H1 (cell line): ENCODE results near the gene BHMT. TPM values are rescaled to one million over a fixed set of nuclear protein-coding genes. Genes with fewer than 3 reads are reported as not detected.

ENCODE experiments used
- CTCF ChIA-PET: fragments of 300-600 bp; sonication (Branson Sonifier 250); formaldehyde crosslinking; loops from one replicate; lab custom pipeline; 2021; ENCODE audit not compliant: partially characterized antibody; lab: Charles Lee
- POLR2A ChIA-PET: fragments of 300-600 bp; sonication (Branson Sonifier 250); formaldehyde crosslinking; loops from one replicate; lab custom pipeline; 2021; ENCODE audit warnings: inconsistent platforms; ENCODE audit not compliant: partially characterized antibody; lab: Charles Lee
- DNase-seq, 2 experiments: peaks; one replicate each; pipeline versions ENCODE4 v3.0.0 to v3.0.0-alpha.2; 2010 to 2022; ENCODE audit warnings: low spot score in 2 of 2, low read depth in 1 of 2, mixed read lengths in 1 of 2
- FAIRE-seq: peaks from 2 replicates; lab custom pipeline; 2011; peaks lifted over from hg19 to GRCh38; lab: Jason Lieb, UNC
- H2AFZ ChIP-seq: 2 replicates; pipeline ENCODE4 v1.8.1; 2012; ENCODE audit warnings: low read length, inconsistent platforms
- H2AK5ac ChIP-seq: 2 replicates; pipeline ENCODE4 v1.6.1; 2013; ENCODE audit warnings: low read depth, low read length
- H2BK120ac ChIP-seq: replicated peaks from 2 replicates; pipeline ENCODE3; 2013; ENCODE audit warnings: low read depth, low read length, inconsistent platforms
- H2BK12ac ChIP-seq: 2 replicates; pipeline ENCODE4 v1.6.1; 2013; ENCODE audit warnings: low read depth, low read length
- H2BK15ac ChIP-seq: 2 replicates; pipeline ENCODE4 v1.6.1; 2013; ENCODE audit warnings: low read length
- H2BK20ac ChIP-seq: 2 replicates; pipeline ENCODE4 v1.6.1; 2013; ENCODE audit warnings: low read length
- H2BK5ac ChIP-seq: 2 replicates; pipeline ENCODE4 v1.6.1; 2013; ENCODE audit warnings: low read depth, low read length
- H3K14ac ChIP-seq: 2 replicates; pipeline ENCODE4 v1.6.1; 2013; ENCODE audit warnings: inconsistent platforms; ENCODE audit not compliant: insufficient read length
- H3K18ac ChIP-seq: 2 replicates; pipeline ENCODE4 v1.6.1; 2013; ENCODE audit warnings: low read length; ENCODE audit errors: extremely low read depth
- H3K23ac ChIP-seq: 2 replicates; pipeline ENCODE4 v1.6.1; 2013; ENCODE audit warnings: inconsistent platforms; ENCODE audit not compliant: insufficient read length
- H3K23me2 ChIP-seq: 2 replicates; pipeline ENCODE4 v1.6.1; 2013; ENCODE audit warnings: low read depth, low read length
- H3K27ac ChIP-seq: 2 replicates; pipeline ENCODE4 v1.6.1; 2011; ENCODE audit warnings: low read depth, low read length, inconsistent platforms
- H3K27me3 ChIP-seq, 4 experiments: replicated peaks in 1 of 4; 1 replicate in 1 of 4; 2 replicates in 3 of 4; pipeline versions ENCODE4 v1.6.1 to v1.8.1; 2011 to 2013; ENCODE audit warnings: low read length in 3 of 4, mild to moderate bottlenecking in 3 of 4, inconsistent platforms in 2 of 4, mixed read lengths in 2 of 4, moderate library complexity in 1 of 4; ENCODE audit not compliant: control insufficient read depth in 3 of 4, insufficient read depth in 3 of 4; ENCODE audit errors: extremely low read depth in 1 of 4
- H3K36me3 ChIP-seq, 4 experiments: 2 replicates each; pipeline versions ENCODE4 v1.6.1 to v1.8.1; 2011 to 2013; ENCODE audit warnings: mild to moderate bottlenecking in 4 of 4, low read length in 3 of 4, moderate library complexity in 2 of 4, control low read depth in 1 of 4, inconsistent platforms in 1 of 4; ENCODE audit not compliant: insufficient read depth in 4 of 4, control insufficient read depth in 2 of 4
- H3K4ac ChIP-seq: replicated peaks from 2 replicates; pipeline ENCODE3; 2013; ENCODE audit warnings: low read length, low read depth, mixed read lengths, inconsistent platforms; ENCODE audit not compliant: insufficient read length
- H3K4me1 ChIP-seq, 4 experiments: replicated peaks in 1 of 4; 1 replicate in 1 of 4; 2 replicates in 3 of 4; pipeline versions ENCODE4 v1.6.1 to v1.8.1; 2011 to 2013; ENCODE audit warnings: low read length in 3 of 4, inconsistent platforms in 2 of 4, mixed read lengths in 1 of 4; ENCODE audit not compliant: insufficient read depth in 4 of 4, control insufficient read depth in 3 of 4
- H3K4me2 ChIP-seq, 2 experiments: 2 replicates each; pipeline versions ENCODE4 v1.6.1 to v1.8.1; 2011 to 2013; ENCODE audit warnings: low read depth in 2 of 2, low read length in 2 of 2, control low read depth in 1 of 2, inconsistent platforms in 1 of 2, mild to moderate bottlenecking in 1 of 2; ENCODE audit not compliant: insufficient read depth in 1 of 2
- H3K4me3 ChIP-seq, 4 experiments: fragments of 200-600, 300-600 bp in 1 of 4; sonication (generic), shearing (Covaris generic), sonication (Bioruptor Twin) in 1 of 4; 2 replicates each; pipeline versions ENCODE4 v1.5.1 to v1.8.1; 2011 to 2016; ENCODE audit warnings: low read length in 4 of 4, low read depth in 3 of 4, control low read depth in 2 of 4, inconsistent platforms in 2 of 4, mild to moderate bottlenecking in 2 of 4, mixed read lengths in 1 of 4, moderate library complexity in 1 of 4; ENCODE audit not compliant: insufficient read depth in 2 of 4; ENCODE audit errors: extremely low read depth in 1 of 4
- H3K56ac ChIP-seq: replicated peaks from 2 replicates; pipeline ENCODE3; 2013; ENCODE audit warnings: low read depth, mild to moderate bottlenecking, mixed read lengths, low read length, inconsistent platforms; ENCODE audit not compliant: insufficient read length
- H3K79me1 ChIP-seq: 2 replicates; pipeline ENCODE4 v1.6.1; 2013; ENCODE audit warnings: low read depth, low read length, control low read depth
- H3K79me2 ChIP-seq, 2 experiments: 2 replicates each; pipeline versions ENCODE4 v1.6.1 to v1.8.1; 2012 to 2013; ENCODE audit warnings: low read length in 2 of 2, mild to moderate bottlenecking in 2 of 2, inconsistent platforms in 1 of 2; ENCODE audit not compliant: insufficient read depth in 2 of 2, control insufficient read depth in 1 of 2
- H3K9ac ChIP-seq, 4 experiments: replicated peaks in 1 of 4; 1 replicate in 1 of 4; 2 replicates in 3 of 4; pipeline versions ENCODE4 v1.6.1 to v1.8.1; 2011 to 2013; ENCODE audit warnings: low read depth in 3 of 4, low read length in 3 of 4, control low read depth in 2 of 4, mild to moderate bottlenecking in 2 of 4, moderate library complexity in 2 of 4, inconsistent platforms in 1 of 4; ENCODE audit errors: extremely low read depth in 1 of 4
- H3K9me3 ChIP-seq, 2 experiments: 2 replicates each; pipeline versions ENCODE4 v1.6.1 to v1.8.1; 2012 to 2013; ENCODE audit warnings: mild to moderate bottlenecking in 2 of 2, moderate library complexity in 2 of 2, control low read depth in 1 of 2, inconsistent platforms in 1 of 2, low read depth in 1 of 2, low read length in 1 of 2, mixed read lengths in 1 of 2; ENCODE audit not compliant: insufficient read depth in 2 of 2
- H4K20me1 ChIP-seq, 2 experiments: replicated peaks in 1 of 2; 2 replicates each; pipeline versions ENCODE3 to v1.8.1; 2011 to 2013; ENCODE audit warnings: inconsistent platforms in 2 of 2, low read length in 2 of 2, mild to moderate bottlenecking in 1 of 2; ENCODE audit not compliant: insufficient read depth in 2 of 2, control insufficient read depth in 1 of 2
- H4K5ac ChIP-seq: 2 replicates; pipeline ENCODE4 v1.6.1; 2013; ENCODE audit warnings: low read length, low read depth, mixed read lengths, inconsistent platforms; ENCODE audit not compliant: insufficient read length
- H4K8ac ChIP-seq: 2 replicates; pipeline ENCODE4 v1.8.0; 2013; ENCODE audit warnings: mild to moderate bottlenecking, moderate library complexity, low read length, inconsistent platforms; ENCODE audit not compliant: insufficient read depth; ENCODE audit errors: extremely low read depth
- H4K91ac ChIP-seq: replicated peaks from 2 replicates; pipeline ENCODE3; 2013; ENCODE audit warnings: low read length, mixed read lengths, inconsistent platforms; ENCODE audit not compliant: insufficient read length
- ASH2L ChIP-seq: fragments of 200-600, 300-600 bp; sonication (generic); IDR thresholded peaks from one replicate; pipeline ENCODE4 v1.7.1; 2017; ENCODE audit warnings: low read length
- ATF2 ChIP-seq: IDR thresholded peaks from 2 replicates; pipeline ENCODE4 v1.6.1; 2012; ENCODE audit warnings: low read length, inconsistent platforms
- BRCA1 ChIP-seq: IDR thresholded peaks from 2 replicates; pipeline ENCODE4 v1.6.1; 2012; ENCODE audit warnings: low read depth, low read length, improper control_type of control experiment
- CREB1 ChIP-seq: IDR thresholded peaks from 2 replicates; pipeline ENCODE4 v1.6.1; 2012; ENCODE audit warnings: inconsistent platforms
- EGR1 ChIP-seq: IDR thresholded peaks from 2 replicates; pipeline ENCODE4 v1.6.1; 2011; ENCODE audit warnings: low read depth, low read length, borderline replicate concordance
- GTF2F1 ChIP-seq: IDR thresholded peaks from 2 replicates; pipeline ENCODE4 v1.6.1; 2012; ENCODE audit warnings: low read depth, low read length, improper control_type of control experiment, borderline replicate concordance
- JUND ChIP-seq: IDR thresholded peaks from 2 replicates; pipeline ENCODE4 v1.6.1; 2011; ENCODE audit warnings: mild to moderate bottlenecking, improper control_type of control experiment, low read length
- MAX ChIP-seq: IDR thresholded peaks from 2 replicates; pipeline ENCODE4 v1.6.1; 2012; ENCODE audit warnings: inconsistent platforms
- NRF1 ChIP-seq: IDR thresholded peaks from 2 replicates; pipeline ENCODE4 v1.6.1; 2011; ENCODE audit warnings: mild to moderate bottlenecking, low read depth, low read length, improper control_type of control experiment
- SIN3A ChIP-seq, 2 experiments: IDR thresholded peaks in 1 of 2; conservative IDR thresholded peaks in 1 of 2; 2 replicates each; pipeline ENCODE4 v1.6.1; 2011 to 2012; ENCODE audit warnings: low read length in 2 of 2, improper control_type of control experiment in 1 of 2, low read depth in 1 of 2, mild to moderate bottlenecking in 1 of 2
- SP4 ChIP-seq: IDR thresholded peaks from 2 replicates; pipeline ENCODE4 v1.6.1; 2012; ENCODE audit warnings: low read length, inconsistent platforms
- TAF7 ChIP-seq: optimal IDR thresholded peaks from 2 replicates; pipeline ENCODE3; 2011; ENCODE audit warnings: low read depth, mild to moderate bottlenecking, inconsistent platforms, low read length, moderate library complexity, borderline replicate concordance
- WGBS, 2 experiments: shearing (Covaris generic) in 1 of 2; methylation state at CpG; one replicate each; pipeline versions ENCODE4 v1.1.6 to v1.1.7; 2013 to 2015; ENCODE audit warnings: low lambda C conversion rate in 2 of 2, mixed read lengths in 2 of 2, inconsistent platforms in 1 of 2, low coverage in 1 of 2, missing lambda C conversion rate in 1 of 2; ENCODE audit not compliant: insufficient replicate concordance in 2 of 2, insufficient coverage in 1 of 2, insufficient read length in 1 of 2; ENCODE audit errors: extremely low coverage in 1 of 2, missing lambda C conversion rate in 1 of 2; 5-methylcytosine and 5-hydroxymethylcytosine counted together
- polyA plus RNA-seq, 7 experiments: library from polyadenylated mRNA; depleted of rRNA in 3 of 7; stranded (reverse) in 5 of 7; unstranded in 2 of 7; fragments of >200 nt in 5 of 7; fragments of 200-250 nt in 2 of 7; gene quantifications; 1 replicate in 5 of 7; 2 replicates in 1 of 7; 4 replicates in 1 of 7; pipeline versions ENCODE4 v1.2.1 to v1.2.3, GENCODE V29; 2011 to 2013; ENCODE audit warnings: missing spikeins in 2 of 7, mixed read lengths in 2 of 7
- total RNA-seq: library from RNA; stranded (reverse); fragmentation: NEBNext Ultra II Directional; extraction: Animal tissue kit (Norgen Biotek cat#: 25700); gene quantifications from 2 replicates; pipeline ENCODE4 v1.2.1, GENCODE V29; 2021

The BHMT gene
- total and polyA plus RNA-seq, 2 of the 8 experiments (the other 6 are each of a cell fraction or from before 2014, with no cell fraction given), result 0.54 to 1.6 TPM

DNA sequence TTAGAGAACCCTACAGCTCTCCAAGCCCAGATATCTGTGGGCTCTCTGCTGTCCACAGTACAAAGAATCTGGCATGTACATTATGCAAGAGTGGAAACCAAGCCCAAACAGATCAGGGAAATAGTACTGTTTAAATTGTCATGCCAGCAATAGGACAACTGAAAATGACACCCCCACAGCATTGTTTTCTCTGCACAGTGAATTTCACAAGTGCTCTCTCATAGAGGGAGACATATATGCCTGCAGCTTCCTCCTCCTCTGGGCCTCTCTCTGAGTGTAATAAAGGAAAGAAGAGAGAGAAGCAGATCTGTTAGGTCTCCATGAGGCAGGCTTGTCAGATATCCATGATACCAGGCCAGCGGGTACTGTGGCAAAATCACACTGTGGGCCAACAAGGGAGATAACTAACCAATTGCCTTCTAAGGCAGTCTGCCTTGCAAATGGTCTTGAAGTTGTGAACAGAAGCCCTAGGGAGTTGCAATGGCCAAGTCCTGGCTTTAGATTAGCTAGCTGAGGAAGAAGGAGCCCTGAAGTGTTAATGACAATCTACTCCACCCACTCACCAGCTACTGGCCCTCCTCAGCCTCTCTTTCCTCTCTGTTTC lies 69.9 kb downstream of the BHMT start:
- peaks cover 0 to 4% (median 2%) of the 10 kb centered on the region in 4 experiments; a peak in 2 of 7 replicates for H3K4me1 ChIP-seq
- no peak overlapping the region for H3K23ac ChIP-seq
- no peak overlapping the region for H3K18ac ChIP-seq
- H2BK5ac ChIP-seq, result no peak overlapping the region
- no peak overlapping the region for H2BK12ac ChIP-seq
- H3K4ac ChIP-seq, result no peak overlapping the region
- no peak overlapping the region for H2BK120ac ChIP-seq
- no peak overlapping the region for H2AK5ac ChIP-seq
- ChIA-PET POLR2A (no interaction called here), CTCF (interaction anchor here (0.6 to 1.5 kb wide), 4 partner anchors 14 to 177 kb away, joined by 3 read pairs; no protein-coding TSS in a partner anchor)
- no peak overlapping the region for H3K4me3 ChIP-seq
- WGBS, 2 experiments, result 82% methylated on average over 1 of the region's 1 CpG; no CpG with 5 or more reads in 1 of the 2 experiments
- no peak for FAIRE-seq
- no peaks in the 10 kb centered on the region for H3K23me2 ChIP-seq
- H3K9me3 ChIP-seq, result no peaks in the 10 kb centered on the region
- no peak overlapping the region for H4K5ac ChIP-seq
- no peaks in the 10 kb centered on the region for H4K20me1 ChIP-seq
- H3K27ac ChIP-seq, result no peak overlapping the region
- H3K27me3 ChIP-seq, result no peaks in the 10 kb centered on the region
- no peaks in the 10 kb centered on the region for H3K36me3 ChIP-seq
- no peak overlapping the region for H3K56ac ChIP-seq
- H4K91ac ChIP-seq, result no peak overlapping the region
- no peak overlapping the region for H3K9ac ChIP-seq
- H2BK20ac ChIP-seq, result no peak overlapping the region
- no peak for DNase-seq
- no peak overlapping the region for H3K14ac ChIP-seq
- peak overlapping the region; percentile 52; the same call in 1 of the 2 replicates for H2AFZ ChIP-seq
- H3K79me2 ChIP-seq, result no peaks in the 10 kb centered on the region
- H3K4me2 ChIP-seq, result no peak overlapping the region
- H4K8ac ChIP-seq, result no peak overlapping the region
- H3K79me1 ChIP-seq, result no peaks in the 10 kb centered on the region
- no peak overlapping the region for H2BK15ac ChIP-seq
- TF ChIP-seq SP4 (no peak), BRCA1 (no peak), CREB1 (no peak), TAF7 (no peak), ASH2L (no peak), SIN3A (conservative IDR thresholded peaks at IDR 0.05 in 1 of 2, IDR thresholded peaks at IDR 0.05 in 1 of 2; ENCODE audit: low read depth in 1 of 2, low read length in 2 of 2) (no peak), MAX (no peak), ATF2 (no peak), EGR1 (no peak), JUND (no peak), NRF1 (no peak), GTF2F1 (no peak)
